GM18508 (cell line): Measurements from ENCODE around the gene AGBL3.

Experiments
- ATAC-seq: cut with Tn5 transposase; IDR thresholded peaks from one replicate; pipeline ENCODE4 v1.9.1; 2021; ENCODE audit warnings: moderate number of reproducible peaks; ENCODE audit not compliant: insufficient read depth, unreplicated experiment

The AGBL3 gene

DNA sequence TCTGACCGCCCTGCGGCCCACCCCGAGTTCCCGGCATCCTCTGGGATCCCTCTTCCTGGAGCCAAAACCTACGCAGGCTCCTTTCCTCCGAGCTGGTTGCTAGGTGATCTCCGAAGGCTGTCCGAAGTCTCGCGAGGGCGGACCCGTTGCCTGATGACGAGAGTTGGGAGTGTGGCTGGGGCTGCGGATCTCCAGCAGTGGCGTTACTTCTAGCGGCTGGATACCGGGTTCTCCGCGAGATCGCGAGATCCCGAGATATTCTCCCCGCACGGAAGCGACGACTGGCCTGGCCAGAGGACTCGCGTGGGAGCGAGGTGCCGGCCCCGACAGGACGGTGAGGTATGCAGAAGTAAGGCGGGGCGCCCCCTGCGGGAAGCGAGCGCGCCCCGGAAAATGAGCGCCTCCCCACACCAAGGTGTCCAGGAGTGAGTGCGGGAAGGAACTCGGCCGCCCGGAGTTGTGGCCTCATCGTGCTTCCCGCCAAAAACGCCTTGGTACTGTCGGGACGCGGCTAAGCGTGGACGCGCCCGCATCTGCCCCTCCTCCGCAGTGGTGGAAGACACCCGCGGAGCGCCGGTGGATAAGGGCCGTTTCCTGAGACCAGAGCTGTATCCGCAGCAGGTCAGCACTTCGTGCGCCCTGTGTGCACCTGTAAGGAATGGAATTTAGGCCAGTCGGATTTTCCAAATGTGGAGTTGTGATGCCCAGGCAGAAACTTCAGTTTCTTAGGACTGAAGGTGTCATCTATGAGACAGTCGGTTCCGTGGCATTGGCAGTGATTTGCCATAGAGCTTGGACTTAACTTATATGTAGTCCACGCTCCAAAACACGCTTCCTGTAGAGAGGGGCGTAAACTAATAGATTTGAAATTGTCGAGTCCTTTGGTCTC, at the start of gene AGBL3:
TSS of gene AGBL3 (plus strand) at position 146 of the 889 bp plus-strand sequence. CDS start 1,426 bp downstream, outside the sequence.
- peak; percentile 79 for ATAC-seq

DNA sequence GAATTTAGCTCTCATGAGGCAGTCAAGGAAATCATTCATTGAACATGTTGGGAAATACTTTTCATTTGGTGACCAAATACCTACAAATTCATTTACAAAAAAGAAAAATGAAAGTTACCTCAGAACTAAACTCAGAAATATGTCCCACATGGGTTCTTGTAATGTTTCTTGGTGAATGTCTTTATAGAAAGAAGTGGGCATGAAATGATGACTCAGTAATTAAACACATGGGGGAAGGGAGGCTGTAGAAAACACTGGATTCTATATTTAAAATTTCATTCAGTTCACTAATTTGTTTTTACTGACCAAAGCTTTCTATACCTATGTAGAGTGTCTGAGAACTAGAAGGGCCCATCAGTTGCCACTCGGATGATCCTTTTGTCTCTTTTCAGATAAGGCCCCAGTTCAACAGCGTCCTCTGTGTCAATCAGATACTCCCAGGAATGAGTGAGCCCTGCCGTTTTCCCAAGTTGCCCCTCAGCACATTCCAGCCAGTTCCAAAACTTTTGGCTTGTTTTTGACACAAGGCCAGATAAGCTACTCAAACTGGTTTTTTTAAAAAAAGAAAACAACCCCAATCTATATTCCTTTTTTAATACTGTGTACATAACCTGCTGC, 49.3 kb upstream of the AGBL3 start:
- ATAC-seq: no peak

DNA sequence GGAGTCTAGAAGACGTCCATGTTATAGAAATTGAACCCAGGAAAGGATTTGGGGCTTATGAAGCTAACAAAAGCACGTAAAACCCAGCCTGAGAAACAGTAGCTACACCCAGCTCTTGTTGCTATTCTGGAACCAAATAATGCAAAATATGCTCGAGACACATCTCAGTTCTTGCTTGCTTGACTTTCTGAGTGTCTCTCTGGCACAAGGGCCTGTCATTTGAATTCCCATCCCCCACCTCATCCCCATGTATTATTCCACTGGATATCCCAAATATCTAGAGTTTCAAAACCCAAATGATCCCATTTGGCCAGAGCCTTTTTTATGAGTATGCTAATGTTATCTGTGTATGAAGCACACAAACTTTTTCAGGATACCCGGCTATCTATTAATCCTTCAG, 48.2 kb upstream of the AGBL3 start:
- ATAC-seq: no peak

DNA sequence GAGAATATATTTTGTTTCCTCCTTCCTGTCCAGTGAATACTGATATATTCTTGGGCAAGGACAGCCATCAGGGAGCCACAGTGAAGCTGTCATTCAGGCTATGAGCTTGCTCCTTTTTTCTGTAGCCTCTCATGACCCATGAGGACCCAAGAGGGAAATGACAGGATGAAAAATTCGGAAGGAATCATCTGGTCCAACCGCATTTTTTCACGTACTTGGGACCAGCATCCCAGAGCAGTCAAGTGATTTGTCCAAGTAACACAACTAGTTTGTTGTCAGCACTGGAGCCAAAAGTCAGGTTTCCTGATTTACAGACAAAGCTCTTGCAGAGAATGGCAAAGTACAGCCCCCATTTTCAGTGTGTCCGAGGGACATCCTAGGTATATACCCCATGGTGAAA, 47.2 kb upstream of the AGBL3 start:
- no peak for ATAC-seq

DNA sequence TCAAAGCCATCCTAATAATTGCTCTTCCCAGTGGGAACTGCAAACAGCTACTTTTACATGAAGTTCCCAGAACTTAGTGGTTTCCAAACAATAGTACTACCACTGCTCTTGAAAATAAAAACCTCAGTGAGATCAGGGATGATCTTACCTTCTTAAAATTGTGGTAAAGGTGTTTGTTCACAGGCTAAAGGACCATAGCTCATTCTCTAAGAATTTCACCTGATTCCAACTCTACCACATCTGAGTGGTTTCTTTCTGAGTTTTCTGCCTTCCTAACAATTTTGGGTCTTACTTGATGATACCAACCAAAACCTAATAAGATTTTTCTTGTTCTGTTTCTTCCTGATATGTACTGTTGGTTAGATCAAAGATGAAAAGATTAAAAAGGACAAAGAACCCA, 45.6 kb upstream of the AGBL3 start:
- no peak for ATAC-seq

DNA sequence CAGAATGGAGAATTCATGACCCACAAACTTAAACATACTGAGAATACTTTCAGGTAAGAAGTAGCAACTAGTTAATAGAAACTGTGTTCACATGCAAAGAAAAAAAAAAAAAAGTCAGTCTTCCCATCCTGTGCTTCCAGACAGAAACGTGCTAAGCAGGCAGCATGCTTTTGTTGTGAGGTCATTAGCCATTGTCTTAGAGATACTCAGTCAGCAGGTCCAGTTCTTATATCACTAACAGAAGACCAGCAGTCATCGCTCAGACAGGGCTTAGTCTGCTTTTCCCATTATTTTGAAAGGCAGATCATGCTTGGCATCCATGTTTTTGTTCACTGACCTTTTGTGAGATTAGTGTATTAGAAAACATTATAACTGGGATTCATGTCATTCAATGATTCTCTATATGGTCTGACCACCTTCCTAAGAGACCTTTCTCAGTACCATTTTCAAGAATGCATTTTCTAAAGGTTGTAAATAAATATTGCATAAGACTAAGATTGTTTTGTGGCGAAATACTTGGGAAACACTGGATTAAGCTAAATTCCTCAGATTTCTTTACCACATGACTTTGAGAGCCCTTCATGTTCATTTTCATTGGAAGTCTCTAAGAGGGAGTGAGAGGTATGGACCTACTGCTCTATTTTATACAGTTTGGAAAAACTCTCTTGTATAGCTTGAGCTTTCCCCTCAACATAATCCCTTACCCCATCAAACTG, 45.0 kb upstream of the AGBL3 start:
- ATAC-seq: no peak

DNA sequence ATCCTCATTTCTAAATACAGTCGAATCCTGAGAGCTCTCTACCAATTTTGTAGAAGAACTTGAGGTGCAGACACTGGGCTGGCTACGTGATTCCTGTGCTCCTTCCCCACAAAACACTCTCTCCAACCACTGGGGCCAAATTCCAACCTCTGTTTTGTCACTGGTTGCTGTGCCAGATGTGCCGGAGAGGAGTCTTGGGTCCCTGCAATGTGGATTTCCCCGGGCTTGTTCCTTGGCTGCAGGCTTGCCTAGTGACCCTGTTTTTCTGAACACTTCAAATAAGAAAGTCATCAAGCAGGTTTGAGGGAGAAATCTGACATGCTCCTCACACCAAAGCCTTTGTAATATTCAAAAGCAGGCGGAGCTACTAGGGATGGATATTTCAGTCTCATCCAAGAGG, 44.4 kb upstream of the AGBL3 start:
- no peak for ATAC-seq

DNA sequence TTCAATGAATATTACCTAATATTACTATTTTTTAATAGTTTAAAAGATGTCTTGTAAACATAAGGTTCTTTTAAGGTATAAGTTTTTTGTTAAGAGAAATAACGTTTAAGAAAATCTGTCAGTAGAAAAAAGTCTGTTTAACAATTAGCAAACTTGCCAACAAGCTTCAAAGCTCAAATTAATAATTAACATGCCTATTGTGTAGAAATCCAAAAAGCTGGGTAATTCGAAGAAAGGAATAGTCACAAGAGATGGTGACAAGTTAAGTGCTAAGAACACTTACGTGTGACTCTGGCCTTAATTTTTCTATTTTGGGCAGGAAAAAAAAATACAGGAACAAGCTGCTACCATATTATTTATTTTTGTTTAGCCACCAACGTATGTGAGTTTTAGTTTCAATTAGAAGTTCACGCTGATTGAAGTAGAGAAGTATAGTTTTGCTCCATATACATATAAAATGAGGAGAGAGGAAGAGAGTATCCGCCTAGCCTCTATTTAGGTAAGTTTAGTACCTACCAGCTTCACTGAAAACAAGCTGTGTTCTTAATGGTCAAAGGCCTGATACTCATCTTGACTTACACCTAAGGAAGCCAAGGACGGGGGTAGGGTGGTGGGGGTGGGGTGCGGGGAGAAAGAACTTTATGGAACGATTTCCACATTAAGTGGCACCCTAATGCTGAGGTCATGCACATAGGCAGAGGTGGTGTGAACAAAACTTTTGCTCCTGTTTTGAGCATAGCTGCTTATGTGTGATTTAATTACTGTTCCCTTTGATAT, 43.4 kb upstream of the AGBL3 start:
- no peak for ATAC-seq

DNA sequence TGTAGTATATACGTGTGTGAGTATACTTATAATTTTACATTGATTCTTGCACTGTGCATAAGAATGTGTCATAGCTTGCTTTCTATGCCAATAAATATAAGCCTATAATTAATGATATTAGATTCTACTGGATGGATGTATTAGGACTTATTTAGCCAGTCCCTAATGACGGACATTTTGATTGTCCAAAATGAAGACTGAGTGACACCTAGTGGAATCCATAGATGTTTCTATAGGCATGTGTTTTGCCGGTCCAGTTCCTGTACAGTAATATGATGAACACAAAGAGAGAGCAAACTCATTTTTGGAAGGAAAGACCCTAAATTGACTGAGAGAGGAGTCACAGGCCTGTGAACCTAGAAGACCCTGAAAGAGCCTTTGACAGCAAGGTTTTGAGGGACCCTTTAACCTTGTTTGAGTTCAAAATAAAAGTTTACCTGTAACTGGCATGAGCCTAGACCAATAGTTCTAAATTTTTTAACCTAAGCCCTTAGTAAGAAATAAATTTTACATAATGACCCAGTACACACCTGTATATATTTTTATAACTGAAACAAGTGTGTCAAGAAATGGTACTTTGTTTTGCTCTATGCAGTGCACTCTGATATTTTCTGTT, 42.4 kb upstream of the AGBL3 start:
- ATAC-seq: no peak

DNA sequence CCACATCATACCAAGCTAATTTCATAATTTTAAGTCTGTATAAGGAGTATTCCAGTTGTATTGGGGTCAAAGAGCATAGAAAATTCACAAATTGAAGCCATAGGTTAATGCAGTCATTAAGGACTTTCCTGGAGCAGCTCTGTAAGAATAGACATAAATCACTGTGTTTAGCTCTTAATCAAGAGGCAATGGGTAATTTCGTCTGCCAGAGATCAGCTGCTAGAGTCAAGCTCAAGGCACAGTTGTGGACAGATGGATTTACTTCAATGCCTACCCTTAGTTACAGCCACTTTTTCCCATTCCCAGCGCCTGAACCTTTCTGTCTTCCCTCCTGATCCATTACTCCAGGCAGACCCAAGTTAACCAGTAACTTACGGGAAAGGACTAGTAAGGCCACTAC, 40.6 kb upstream of the AGBL3 start:
- ATAC-seq: no peak

DNA sequence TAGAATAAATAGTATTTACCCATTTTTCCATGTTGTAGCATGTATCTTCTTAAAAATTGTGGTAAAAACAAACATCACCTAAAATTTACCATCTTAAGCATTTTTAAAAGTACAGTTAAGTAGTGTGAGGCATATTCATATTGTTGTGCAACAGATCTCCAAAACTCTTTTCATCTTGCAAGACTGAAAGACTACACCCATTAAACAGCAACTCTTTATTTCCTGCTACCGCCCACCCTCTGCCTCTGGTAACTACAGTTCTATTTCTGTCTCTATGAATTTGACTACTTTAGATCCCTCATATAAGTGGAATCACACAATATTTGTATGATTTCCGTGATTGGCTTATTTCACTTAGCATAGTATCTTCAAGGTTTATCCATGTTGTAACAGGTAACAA, 40.0 kb upstream of the AGBL3 start:
- ATAC-seq: no peak

DNA sequence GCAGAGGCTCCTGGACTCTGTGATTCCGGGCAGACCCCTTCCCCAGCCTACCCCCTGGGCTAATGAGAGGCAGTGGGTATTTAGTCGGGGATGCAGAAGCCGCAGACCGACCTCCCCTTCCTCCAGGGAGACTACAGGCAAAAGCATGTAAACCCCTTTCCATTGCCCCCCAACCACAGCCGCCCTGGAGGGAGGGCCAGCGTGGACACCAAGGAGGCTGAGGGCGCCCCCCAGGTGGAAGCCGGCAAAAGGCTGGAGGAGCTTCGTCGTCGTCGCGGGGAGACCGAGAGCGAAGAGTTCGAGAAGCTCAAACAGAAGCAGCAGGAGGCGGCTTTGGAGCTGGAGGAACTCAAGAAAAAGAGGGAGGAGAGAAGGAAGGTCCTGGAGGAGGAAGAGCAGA, 39.0 kb upstream of the AGBL3 start:
- ATAC-seq: no peak

DNA sequence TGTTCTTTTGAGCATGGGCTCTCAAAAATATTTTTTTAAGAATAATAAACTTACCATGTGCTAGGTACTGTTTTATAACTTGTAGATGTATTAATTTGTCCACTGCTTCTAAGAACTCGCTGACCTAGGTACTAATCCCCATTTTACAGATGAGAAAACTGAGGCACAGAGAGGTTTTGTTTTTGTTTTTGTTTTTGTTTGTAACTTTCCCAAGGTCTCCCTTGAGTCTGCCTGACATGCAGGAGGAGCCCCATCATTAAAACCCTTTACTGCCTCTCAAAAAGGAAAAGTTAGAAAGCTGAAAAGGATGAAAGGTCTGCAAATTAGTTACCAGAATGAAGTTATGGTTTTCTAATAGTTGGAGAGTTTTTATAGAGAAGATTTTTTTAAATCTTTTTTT, 38.5 kb upstream of the AGBL3 start:
- no peak for ATAC-seq

DNA sequence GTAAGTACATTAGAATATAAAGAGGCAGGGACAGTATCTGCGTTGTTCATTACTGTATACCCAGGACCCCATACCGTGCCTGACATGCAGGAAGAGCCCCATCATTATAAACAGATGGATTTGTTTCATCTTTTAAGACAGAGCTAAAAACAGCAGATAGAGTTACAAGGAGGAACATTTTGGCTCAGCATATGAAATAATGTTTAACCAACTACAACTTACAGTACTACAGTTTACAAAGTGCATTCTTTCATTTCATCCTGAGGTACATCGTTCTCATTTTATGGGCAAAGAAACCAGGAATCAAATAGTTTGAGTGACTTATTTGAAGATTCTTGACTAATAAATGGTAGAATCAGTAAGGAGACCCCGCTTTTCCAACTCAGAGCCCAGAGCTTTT, 38.1 kb upstream of the AGBL3 start:
- no peak for ATAC-seq

DNA sequence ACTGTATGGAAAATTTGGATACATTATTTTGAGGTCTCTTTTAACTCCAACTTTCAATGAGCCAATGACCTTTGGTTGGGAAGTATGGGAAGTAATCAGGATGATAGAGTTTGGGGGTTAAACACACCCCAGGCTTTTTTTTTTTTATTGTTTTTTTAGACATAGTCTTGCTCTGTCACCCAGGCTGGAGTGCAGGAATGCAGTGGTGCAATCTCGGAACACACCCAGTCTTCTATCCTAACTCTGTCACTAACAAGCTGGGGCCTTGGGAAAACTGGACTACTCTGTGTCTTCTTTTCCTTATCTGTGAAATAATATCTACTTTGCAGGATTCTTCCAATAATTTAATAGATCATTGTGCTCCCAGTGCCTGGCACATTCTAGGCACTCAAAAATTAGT, 37.6 kb upstream of the AGBL3 start:
- ATAC-seq: no peak

DNA sequence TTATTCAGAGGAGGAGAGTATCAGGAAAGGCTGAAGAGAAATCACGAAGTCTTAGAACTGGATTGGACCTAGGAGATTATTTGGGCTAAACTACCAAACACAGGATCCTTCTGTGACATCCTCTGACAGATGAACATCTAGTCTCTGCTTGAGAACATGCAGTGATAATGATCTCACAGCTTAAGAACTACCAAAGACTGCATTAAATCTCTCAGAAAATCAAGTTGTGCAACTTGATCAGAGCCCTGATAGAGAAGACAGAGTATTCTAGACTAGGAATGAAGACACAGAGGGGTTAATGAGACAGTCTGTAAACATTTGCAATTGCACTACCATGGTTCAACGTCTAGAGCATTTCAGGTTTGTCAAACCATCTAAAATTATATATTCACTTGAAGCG, 37.1 kb upstream of the AGBL3 start:
- ATAC-seq: no peak

DNA sequence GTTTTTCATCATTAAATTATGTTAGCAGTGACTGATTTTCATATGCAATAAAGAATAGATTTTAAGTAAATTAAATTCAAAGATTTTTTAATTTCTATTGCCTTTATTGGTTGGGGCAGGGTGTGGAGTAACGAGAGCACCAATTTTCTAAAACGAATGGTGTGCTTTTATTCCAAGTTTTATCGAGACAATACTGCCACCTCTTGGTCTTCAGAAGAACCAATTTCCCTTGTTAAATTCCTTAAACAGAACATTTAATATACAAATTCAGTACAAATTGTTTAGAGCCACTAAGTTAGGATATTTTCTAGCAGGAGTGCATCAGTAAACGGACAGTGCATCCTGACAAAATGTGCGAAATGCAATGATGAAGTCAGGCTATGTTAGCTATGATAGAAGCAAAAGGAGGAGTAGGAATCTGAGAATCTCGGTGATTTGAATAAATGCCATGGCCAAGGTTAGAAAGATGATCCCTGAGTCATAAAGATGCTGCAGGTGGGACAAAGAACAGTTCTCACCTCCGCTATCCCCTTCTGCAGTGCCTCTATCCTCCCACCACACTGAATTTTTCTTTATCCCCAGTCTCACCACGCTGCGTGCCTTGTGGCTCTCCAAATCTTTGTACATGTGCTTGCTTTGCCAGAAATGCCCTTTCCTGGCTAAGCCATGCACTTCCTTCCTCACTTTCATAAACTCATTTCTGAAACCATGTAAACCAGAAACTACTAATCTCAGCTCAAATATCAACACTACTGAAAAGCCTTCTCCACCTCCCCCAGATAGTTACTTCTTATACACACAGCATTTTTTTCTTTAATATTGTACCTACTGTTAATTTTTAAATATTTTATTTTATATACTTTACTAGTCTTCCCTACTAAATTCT, 31.9 kb upstream of the AGBL3 start:
- ATAC-seq: no peak

DNA sequence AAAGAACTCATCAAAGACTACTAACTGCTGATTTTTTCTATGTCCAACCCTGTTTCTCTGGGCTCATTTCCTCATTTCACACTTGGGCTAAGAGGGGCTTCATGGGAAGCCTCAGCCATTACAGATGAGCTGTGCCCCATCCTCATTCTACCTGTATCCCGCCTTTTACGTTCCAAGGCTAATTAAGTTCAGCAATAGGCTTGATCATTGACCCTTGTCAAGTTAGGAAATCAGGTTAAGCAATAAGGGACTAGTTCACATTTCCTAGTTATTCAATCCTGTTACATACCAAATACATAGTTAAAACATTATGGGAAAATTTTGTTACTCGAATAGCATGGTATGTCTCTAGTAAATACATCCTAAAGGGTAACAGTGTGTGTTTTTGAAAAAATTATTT, 29.3 kb upstream of the AGBL3 start:
- ATAC-seq: no peak

DNA sequence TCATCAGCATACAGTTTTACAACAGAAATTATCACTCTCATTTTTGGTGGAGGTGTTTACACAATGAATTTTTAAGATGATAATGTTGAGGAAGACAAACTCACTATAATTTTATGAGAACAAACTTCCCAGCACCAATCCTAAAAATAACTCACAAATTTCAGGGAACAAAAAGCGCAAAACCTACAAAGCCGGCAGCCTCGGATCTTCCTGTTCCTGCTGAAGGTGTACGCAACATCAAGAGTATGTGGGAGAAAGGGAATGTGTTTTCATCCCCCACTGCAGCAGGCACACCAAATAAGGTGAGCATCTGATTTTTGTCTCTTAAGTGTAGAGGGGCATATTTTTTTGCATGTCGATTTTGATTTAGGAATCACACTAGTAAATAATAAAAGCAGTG, 26.5 kb upstream of the AGBL3 start:
- ATAC-seq: no peak
